HL-60 (cell line): Measurements from ENCODE around the gene SPHK1.

ENCODE experiments used
- CTCF ChIP-seq: IDR thresholded peaks from one replicate; pipeline ENCODE4 v1.5.1; 2011; ENCODE audit warnings: low read length, control low read depth, inconsistent platforms; ENCODE audit not compliant: insufficient read depth
- GABPA ChIP-seq: IDR thresholded peaks from 2 replicates; pipeline ENCODE4 v1.6.1; 2012; ENCODE audit warnings: low read depth
- POLR2AphosphoS5 ChIP-seq: IDR thresholded peaks from 2 replicates; pipeline ENCODE4 v1.6.1; 2012; ENCODE audit warnings: low read depth
- REST ChIP-seq: IDR thresholded peaks from 2 replicates; pipeline ENCODE4 v1.6.1; 2012; ENCODE audit warnings: low read depth; ENCODE audit not compliant: insufficient replicate concordance

GRCh38 chr17:76354317-76354729 lies 30.1 kb upstream of the SPHK1 start:
- TF ChIP-seq CTCF: no peak
- no peak for TF ChIP-seq REST
- no peak for TF ChIP-seq GABPA
- no peak for TF ChIP-seq POLR2AphosphoS5
